ENCODE results near the gene ATAT1.

DNA sequence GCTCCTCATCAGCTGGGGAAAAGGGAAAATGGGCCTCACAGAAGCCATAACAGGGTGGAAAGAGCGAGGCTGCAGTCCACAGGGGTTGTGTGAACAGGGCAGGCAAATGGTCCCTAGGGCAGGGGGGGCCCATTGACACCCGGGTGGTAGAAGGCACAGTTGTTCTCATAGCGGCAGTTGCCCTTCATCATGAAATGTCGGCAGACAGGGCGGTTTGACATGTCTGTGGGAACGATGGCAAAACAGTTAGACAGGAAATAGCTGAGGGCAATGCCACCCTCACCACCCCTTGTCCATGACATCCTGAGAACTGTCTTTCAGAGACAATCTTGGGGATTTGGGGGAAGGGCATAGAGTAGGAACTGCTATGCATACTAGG, 25.2 kb upstream of the ATAT1 start:
- TF ChIP-seq, protein P1, sequence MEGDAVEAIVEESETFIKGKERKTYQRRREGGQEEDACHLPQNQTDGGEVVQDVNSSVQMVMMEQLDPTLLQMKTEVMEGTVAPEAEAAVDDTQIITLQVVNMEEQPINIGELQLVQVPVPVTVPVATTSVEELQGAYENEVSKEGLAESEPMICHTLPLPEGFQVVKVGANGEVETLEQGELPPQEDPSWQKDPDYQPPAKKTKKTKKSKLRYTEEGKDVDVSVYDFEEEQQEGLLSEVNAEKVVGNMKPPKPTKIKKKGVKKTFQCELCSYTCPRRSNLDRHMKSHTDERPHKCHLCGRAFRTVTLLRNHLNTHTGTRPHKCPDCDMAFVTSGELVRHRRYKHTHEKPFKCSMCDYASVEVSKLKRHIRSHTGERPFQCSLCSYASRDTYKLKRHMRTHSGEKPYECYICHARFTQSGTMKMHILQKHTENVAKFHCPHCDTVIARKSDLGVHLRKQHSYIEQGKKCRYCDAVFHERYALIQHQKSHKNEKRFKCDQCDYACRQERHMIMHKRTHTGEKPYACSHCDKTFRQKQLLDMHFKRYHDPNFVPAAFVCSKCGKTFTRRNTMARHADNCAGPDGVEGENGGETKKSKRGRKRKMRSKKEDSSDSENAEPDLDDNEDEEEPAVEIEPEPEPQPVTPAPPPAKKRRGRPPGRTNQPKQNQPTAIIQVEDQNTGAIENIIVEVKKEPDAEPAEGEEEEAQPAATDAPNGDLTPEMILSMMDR (IDR thresholded peaks at IDR 0.05; ENCODE audit: low read depth, low read length), result no peak
- no peak for TF ChIP-seq EZH2phosphoT487 (IDR thresholded peaks at IDR 0.05; ENCODE audit: low read depth)

Data from OCI-LY3 (cell line).